Measurements from ENCODE around the gene MS4A4E.
"Not testable (repeated sequence)": the region's sequence is repeated elsewhere in the genome, so short reads cannot be mapped to it uniquely, and the experiment has no call there.

Gene MS4A4E
- 0 reads per million in 2 experiments for total RNA-seq

GRCh38 chr11:60242740-60243239, at the start of gene MS4A4E:
MS4A4E (minus strand) TSS chr11:60243137; CDS start chr11:60230055, 13,082 bp downstream.
- no peak for DNase-seq (ENCODE audit: low read depth)

GRCh38 chr11:60292145-60292544, 49.2 kb upstream of the MS4A4E start:
- DNase-seq (ENCODE audit: low read depth) = no peak

- DNase-seq (ENCODE audit: low read depth) = no peak
Observed at GRCh38 chr11:60288531-60288930, 45.6 kb upstream of the MS4A4E start.

- not testable (repeated sequence) for DNase-seq (ENCODE audit: low read depth)
Observed at GRCh38 chr11:60285411-60286126, 42.6 kb upstream of the MS4A4E start.

- no peak for DNase-seq (ENCODE audit: low read depth)
Observed at GRCh38 chr11:60282286-60282685, 39.3 kb upstream of the MS4A4E start.

GRCh38 chr11:60281485-60281884, 38.5 kb upstream of the MS4A4E start:
- DNase-seq (ENCODE audit: low read depth) = no peak

- DNase-seq (ENCODE audit: low read depth) = no peak
Observed at GRCh38 chr11:60280412-60280811, 37.5 kb upstream of the MS4A4E start, which contains the start of gene MS4A4A. MS4A4A (plus strand) TSS chr11:60280666; CDS start chr11:60280676, 10 bp downstream.

GRCh38 chr11:60274416-60274815, 31.5 kb upstream of the MS4A4E start:
- no peak for DNase-seq (ENCODE audit: low read depth)

GRCh38 chr11:60265373-60266214, 22.7 kb upstream of the MS4A4E start:
- no peak for DNase-seq (ENCODE audit: low read depth)

GRCh38 chr11:60264644-60265043, 21.7 kb upstream of the MS4A4E start:
- no peak for DNase-seq (ENCODE audit: low read depth)

GRCh38 chr11:60263402-60263801, 20.5 kb upstream of the MS4A4E start:
- DNase-seq (ENCODE audit: low read depth) = no peak

GRCh38 chr11:60261014-60261413, 18.1 kb upstream of the MS4A4E start:
- DNase-seq (ENCODE audit: low read depth) = no peak

GRCh38 chr11:60257956-60258722, 15.2 kb upstream of the MS4A4E start:
- DNase-seq (ENCODE audit: low read depth) = no peak

- no peak for DNase-seq (ENCODE audit: low read depth)
Observed at GRCh38 chr11:60252213-60253108, 9.5 kb upstream of the MS4A4E start.

- no peak for DNase-seq (ENCODE audit: low read depth)
Observed at GRCh38 chr11:60251485-60252212, 8.7 kb upstream of the MS4A4E start.

GRCh38 chr11:60241786-60242185, 1.2 kb downstream of the MS4A4E start:
- no peak for DNase-seq (ENCODE audit: low read depth)

GRCh38 chr11:60240662-60241061, 2.3 kb downstream of the MS4A4E start:
- DNase-seq (ENCODE audit: low read depth) = no peak

- no peak for DNase-seq (ENCODE audit: low read depth)
Observed at GRCh38 chr11:60235321-60235720, 7.6 kb downstream of the MS4A4E start.

- no peak for DNase-seq (ENCODE audit: low read depth)
Observed at GRCh38 chr11:60230681-60231080, 12.3 kb downstream of the MS4A4E start.

GRCh38 chr11:60222141-60222540, 20.8 kb downstream of the MS4A4E start:
- DNase-seq (ENCODE audit: low read depth) = no peak
